HCT116 (cell line): ENCODE data around the gene RGP1. TPM values are rescaled to one million over a fixed set of nuclear protein-coding genes. Genes with fewer than 3 reads are reported as not detected.

Experiments used
- ATAC-seq: fragments of 200-7000 bp; cut with Tn5 transposase; 2 replicates; pipeline ENCODE4 v1.9.1; 2020; ENCODE audit warnings: mild to moderate bottlenecking, moderate library complexity
- BruUV-seq: library from RNA; stranded (reverse); fragments of 400-500 nt; replicated peaks from 2 replicates; lab custom pipeline; 2021; lab: Mats Ljungman, UMichigan
- CTCF ChIA-PET: fragments of 300-600 bp; sonication (Branson Sonifier 250); formaldehyde crosslinking; loops from one replicate; lab custom pipeline; 2021; ENCODE audit warnings: antibody characterized with exemption; lab: Charles Lee
- POLR2A ChIA-PET: fragments of 300-600, 350-600 bp; sonication (Branson Sonifier 250); formaldehyde crosslinking; loops from one replicate; lab custom pipeline; 2021; ENCODE audit warnings: antibody characterized with exemption; lab: Charles Lee
- RAD21 ChIA-PET, 2 experiments: fragments of 300-600 bp; sonication (Branson Sonifier 250); formaldehyde crosslinking; loops; one replicate each; lab custom pipeline; 2023; ENCODE audit warnings: low total read pairs in 2 of 2; ENCODE audit not compliant: uncharacterized antibody in 2 of 2, unreplicated experiment in 2 of 2, low non-redundant PET in 1 of 2; lab: Charles Lee
- DNase-seq: peaks from one replicate; pipeline ENCODE4 v3.0.0-alpha.2; 2010; ENCODE audit warnings: low read depth, low spot score
- H2AFZ ChIP-seq: fragments of 200-600 bp; shearing (Covaris generic), sonication (generic); 2 replicates; pipeline ENCODE4 v1.6.1; 2017; ENCODE audit warnings: low read depth, mixed run types, mixed read lengths, antibody characterized with exemption, low read length; ENCODE audit not compliant: poor library complexity, severe bottlenecking
- H3K27ac ChIP-seq: 2 replicates; pipeline ENCODE4 v1.5.1; 2012; ENCODE audit warnings: low read depth, low read length
- H3K27me3 ChIP-seq: fragments of 200-600 bp; sonication (generic); 2 replicates; pipeline ENCODE4 v1.6.1; 2016; ENCODE audit warnings: mixed run types, low read length, mixed read lengths; ENCODE audit not compliant: insufficient read depth
- H3K36me3 ChIP-seq, 2 experiments: fragments of 200-500 bp in 1 of 2; fragments of 200-600 bp in 1 of 2; sonication (Bioruptor generic) in 1 of 2; sonication (generic) in 1 of 2; 2 replicates each; pipeline versions ENCODE4 v1.5.1 to v1.6.1; 2014 to 2016; ENCODE audit warnings: low read length in 2 of 2, inconsistent platforms in 1 of 2, mixed read lengths in 1 of 2, mixed run types in 1 of 2; ENCODE audit not compliant: insufficient read depth in 2 of 2, control insufficient read depth in 1 of 2
- H3K4me1 ChIP-seq, 2 experiments: fragments of 200-600 bp in 1 of 2; sonication (generic) in 1 of 2; 2 replicates each; pipeline versions ENCODE4 v1.5.1 to v1.6.1; 2012 to 2017; ENCODE audit warnings: low read length in 2 of 2, inconsistent platforms in 1 of 2, mild to moderate bottlenecking in 1 of 2, mixed read lengths in 1 of 2, mixed run types in 1 of 2, moderate library complexity in 1 of 2; ENCODE audit not compliant: insufficient read depth in 2 of 2, control insufficient read depth in 1 of 2
- H3K4me2 ChIP-seq: fragments of 200-600 bp; sonication (generic); 2 replicates; pipeline ENCODE4 v1.6.1; 2017; ENCODE audit warnings: mixed run types, low read length, mixed read lengths
- H3K4me3 ChIP-seq, 2 experiments: fragments of 200-600 bp in 1 of 2; sonication (generic) in 1 of 2; replicated peaks in 1 of 2; 2 replicates each; pipeline ENCODE4 v1.5.1; 2011 to 2016; ENCODE audit warnings: low read length in 2 of 2, control low read depth in 1 of 2, low read depth in 1 of 2, mild to moderate bottlenecking in 1 of 2, mixed read lengths in 1 of 2, mixed run types in 1 of 2
- H3K79me2 ChIP-seq: fragments of 200-600 bp; sonication (generic); 2 replicates; pipeline ENCODE4 v1.6.1; 2017; ENCODE audit warnings: mild to moderate bottlenecking, mixed run types, low read length, moderate library complexity, mixed read lengths; ENCODE audit not compliant: insufficient read depth
- H3K9ac ChIP-seq: fragments of 200-600 bp; sonication (generic); 2 replicates; pipeline ENCODE4 v1.6.1; 2016; ENCODE audit warnings: low read length, mixed read lengths
- H3K9me2 ChIP-seq: fragments of 200-600 bp; sonication (generic), shearing (Covaris generic); 2 replicates; pipeline ENCODE4 v1.6.1; 2017; ENCODE audit warnings: mixed run types, mild to moderate bottlenecking, moderate library complexity; ENCODE audit not compliant: insufficient read depth
- H3K9me3 ChIP-seq, 2 experiments: fragments of 200-500 bp in 1 of 2; fragments of 200-600 bp in 1 of 2; sonication (Bioruptor generic) in 1 of 2; sonication (generic) in 1 of 2; 2 replicates each; pipeline ENCODE4 v1.6.1; 2014 to 2017; ENCODE audit warnings: low read length in 2 of 2, mixed read lengths in 2 of 2, inconsistent platforms in 1 of 2, low read depth in 1 of 2, mild to moderate bottlenecking in 1 of 2, mixed run types in 1 of 2, moderate library complexity in 1 of 2; ENCODE audit not compliant: control insufficient read depth in 1 of 2, insufficient read depth in 1 of 2
- H4K20me1 ChIP-seq: fragments of 200-600 bp; sonication (generic), shearing (Covaris generic); 2 replicates; pipeline ENCODE4 v1.6.1; 2017; ENCODE audit warnings: mixed run types, mild to moderate bottlenecking, moderate library complexity; ENCODE audit not compliant: insufficient read depth
- CBX3 ChIP-seq: IDR thresholded peaks from 2 replicates; pipeline ENCODE4 v1.6.1; 2012; ENCODE audit warnings: low read depth
- CEBPB ChIP-seq: IDR thresholded peaks from 2 replicates; pipeline ENCODE4 v1.6.1; 2012; ENCODE audit warnings: low read depth
- CTCF ChIP-seq, 3 experiments: fragments of 200-600 bp in 1 of 3; sonication (generic) in 1 of 3; IDR thresholded peaks in 2 of 3; conservative IDR thresholded peaks in 1 of 3; 2 replicates each; pipeline ENCODE4 v1.5.1; 2012 to 2017; ENCODE audit warnings: low read depth in 2 of 3, low read length in 2 of 3, antibody characterized with exemption in 1 of 3, borderline replicate concordance in 1 of 3, control low read depth in 1 of 3, mild to moderate bottlenecking in 1 of 3, mixed read lengths in 1 of 3, mixed run types in 1 of 3, moderate library complexity in 1 of 3; ENCODE audit not compliant: insufficient read depth in 1 of 3
- EGR1 ChIP-seq: IDR thresholded peaks from 2 replicates; pipeline ENCODE4 v1.6.1; 2012; ENCODE audit warnings: low read depth
- ELF1 ChIP-seq: IDR thresholded peaks from 2 replicates; pipeline ENCODE4 v1.6.1; 2012; ENCODE audit warnings: low read depth, borderline replicate concordance
- EZH2 ChIP-seq: fragments of 200-600 bp; sonication (generic); IDR thresholded peaks from 2 replicates; pipeline ENCODE4 v1.6.1; 2017; ENCODE audit warnings: antibody characterized with exemption, mixed run types
- EZH2phosphoT487 ChIP-seq: fragments of 200-600 bp; IDR thresholded peaks from 2 replicates; pipeline ENCODE4 v1.6.1; 2018; ENCODE audit warnings: antibody characterized with exemption, borderline replicate concordance
- FOSL1 ChIP-seq: IDR thresholded peaks from 2 replicates; pipeline ENCODE4 v1.6.1; 2012; ENCODE audit warnings: low read depth
- JUND ChIP-seq: IDR thresholded peaks from 2 replicates; pipeline ENCODE4 v1.6.1; 2012
- MAX ChIP-seq: IDR thresholded peaks from 2 replicates; pipeline ENCODE4 v1.6.1; 2012
- POLR2A ChIP-seq: IDR thresholded peaks from 2 replicates; pipeline ENCODE4 v1.7.0; 2011; ENCODE audit warnings: borderline replicate concordance; ENCODE audit not compliant: insufficient read depth, insufficient read length; ENCODE audit errors: extremely low read depth
- POLR2AphosphoS5 ChIP-seq: IDR thresholded peaks from 2 replicates; pipeline ENCODE4 v1.6.1; 2011; ENCODE audit warnings: mild to moderate bottlenecking, low read depth, low read length, moderate library complexity
- RAD21 ChIP-seq: IDR thresholded peaks from 2 replicates; pipeline ENCODE4 v1.6.1; 2012; ENCODE audit warnings: low read depth, mild to moderate bottlenecking
- SIN3A ChIP-seq: IDR thresholded peaks from 2 replicates; pipeline ENCODE4 v1.6.1; 2012; ENCODE audit warnings: low read depth
- SP1 ChIP-seq: IDR thresholded peaks from 2 replicates; pipeline ENCODE4 v1.6.1; 2012; ENCODE audit warnings: low read depth
- SRF ChIP-seq: IDR thresholded peaks from 2 replicates; pipeline ENCODE4 v1.6.1; 2012; ENCODE audit warnings: low read depth
- YY1 ChIP-seq: IDR thresholded peaks from 2 replicates; pipeline ENCODE4 v1.6.1; 2011; ENCODE audit warnings: low read length, low read depth, moderate library complexity, mild to moderate bottlenecking; ENCODE audit not compliant: insufficient replicate concordance; ENCODE audit errors: extremely low read depth
- ZBTB33 ChIP-seq: IDR thresholded peaks from 2 replicates; pipeline ENCODE4 v1.6.1; 2011; ENCODE audit warnings: mild to moderate bottlenecking, low read length, moderate library complexity; ENCODE audit not compliant: insufficient replicate concordance; ENCODE audit errors: extremely low read depth
- ZNF274 ChIP-seq: fragments of 200-500 bp; sonication (Bioruptor generic); IDR thresholded peaks from 2 replicates; pipeline ENCODE4 v1.6.1; 2014; ENCODE audit warnings: mild to moderate bottlenecking, low read depth, low read length, inconsistent platforms
- intact Hi-C: fragments of 100-400 bp; cut with micrococcal nuclease; formaldehyde crosslinking; loops from 2 replicates; pipeline ENCODE4 v1.10.0; 2022
- total RNA-seq: library from RNA; stranded (reverse); gene quantifications from one replicate; pipeline ENCODE4 v1.2.1, GENCODE V29; 2021; ENCODE audit not compliant: unreplicated experiment

Gene RGP1
- total RNA-seq, 1 experiment from 2014 or later: 32.6 TPM

- peaks cover 0 to 27% of the 10 kb centered on the region in 2 experiments; a peak in 2 of 4 replicates for H3K4me1 ChIP-seq
- no peak for DNase-seq
- no peaks in the 10 kb centered on the region for H3K9me2 ChIP-seq
- no peaks in the 10 kb centered on the region for H3K9me3 ChIP-seq
- RAD21 ChIA-PET: interaction anchor here in 1 of 2 experiments (0.6 kb wide), 1 partner anchor 9 kb away, joined by 3 read pairs; no protein-coding TSS in a partner anchor
- H3K36me3 ChIP-seq: 0 out of 4 replicates have a peak, but pooled peaks cover 0 to 5% of the 10 kb centered on the region in 2 experiments
- no peak overlapping the region for H3K4me2 ChIP-seq
- no peak overlapping the region for H3K9ac ChIP-seq
- POLR2A ChIA-PET: no interaction called here
- no peaks in the 10 kb centered on the region for H3K27me3 ChIP-seq
- CTCF ChIA-PET: interaction anchor here (1.8 kb wide), 1 partner anchor 7 kb away, joined by 7 read pairs; no protein-coding TSS in a partner anchor
- no peak overlapping the region for H2AFZ ChIP-seq
- ATAC-seq: no peak
- intact Hi-C loops: no loop called here
- no peak for TF ChIP-seq POLR2AphosphoS5
- no peak for TF ChIP-seq RAD21
- TF ChIP-seq EGR1: no peak
- TF ChIP-seq FOSL1: no peak
- no peak for TF ChIP-seq ZNF274
- no peak for TF ChIP-seq SRF
- no peak for TF ChIP-seq MAX
- no peak for TF ChIP-seq CEBPB
- no peak for TF ChIP-seq EZH2phosphoT487
- TF ChIP-seq CTCF (IDR thresholded peaks at IDR 0.05 in 2 of 3, conservative IDR thresholded peaks at IDR 0.05 in 1 of 3; ENCODE audit: borderline replicate concordance in 1 of 3, insufficient read depth in 1 of 3, low read depth in 2 of 3, low read length in 2 of 3): no peak
- no peak for TF ChIP-seq SP1
- no peak for TF ChIP-seq ZBTB33
- TF ChIP-seq ELF1: no peak
- no peak for TF ChIP-seq EZH2
- TF ChIP-seq YY1: no peak
- TF ChIP-seq POLR2A: no peak
- TF ChIP-seq CBX3: no peak
- TF ChIP-seq JUND: no peak
- TF ChIP-seq SIN3A: no peak
- no peak overlapping the region for H3K27ac ChIP-seq
- no peaks in the 10 kb centered on the region for H4K20me1 ChIP-seq
- BruUV-seq: no TSS peak
- H3K4me3 ChIP-seq: no peak overlapping the region
- no peaks in the 10 kb centered on the region for H3K79me2 ChIP-seq
These were observed 48.4 kb downstream of the RGP1 start for GRCh38 chr9:35797311-35798109.
